SH-SY5Y (cell line): ENCODE data around the gene TGM6.

Source experiments
- GATA2 ChIP-seq: IDR thresholded peaks from 2 replicates; pipeline ENCODE4 v1.6.1; 2011; ENCODE audit warnings: mild to moderate bottlenecking, low read depth, low read length
- GATA3 ChIP-seq: IDR thresholded peaks from 2 replicates; pipeline ENCODE4 v1.6.1; 2011; ENCODE audit warnings: low read depth, mild to moderate bottlenecking, low read length, moderate library complexity

- no peak for TF ChIP-seq GATA2
- no peak for TF ChIP-seq GATA3
Measured at GRCh38 chr20:2348336-2348735, 32.4 kb upstream of the TGM6 start.
